OCI-LY1 (cell line): ENCODE measurements around the gene FAM149A.

Source experiments
- EZH2 ChIP-seq: fragments of 200-600 bp; sonication (generic), shearing (Covaris generic); IDR thresholded peaks from 2 replicates; pipeline ENCODE4 v1.8.0; 2017; ENCODE audit warnings: borderline replicate concordance, mixed run types, mild to moderate bottlenecking, antibody characterized with exemption, low read length, moderate library complexity, mixed read lengths
- TF ChIP-seq, protein P1 (sequence below): fragments of 200-600 bp; sonication (generic), shearing (Covaris generic); IDR thresholded peaks from 2 replicates; pipeline ENCODE4 v1.5.1; 2017; ENCODE audit warnings: mild to moderate bottlenecking, antibody characterized with exemption, low read length, moderate library complexity, mixed read lengths

DNA sequence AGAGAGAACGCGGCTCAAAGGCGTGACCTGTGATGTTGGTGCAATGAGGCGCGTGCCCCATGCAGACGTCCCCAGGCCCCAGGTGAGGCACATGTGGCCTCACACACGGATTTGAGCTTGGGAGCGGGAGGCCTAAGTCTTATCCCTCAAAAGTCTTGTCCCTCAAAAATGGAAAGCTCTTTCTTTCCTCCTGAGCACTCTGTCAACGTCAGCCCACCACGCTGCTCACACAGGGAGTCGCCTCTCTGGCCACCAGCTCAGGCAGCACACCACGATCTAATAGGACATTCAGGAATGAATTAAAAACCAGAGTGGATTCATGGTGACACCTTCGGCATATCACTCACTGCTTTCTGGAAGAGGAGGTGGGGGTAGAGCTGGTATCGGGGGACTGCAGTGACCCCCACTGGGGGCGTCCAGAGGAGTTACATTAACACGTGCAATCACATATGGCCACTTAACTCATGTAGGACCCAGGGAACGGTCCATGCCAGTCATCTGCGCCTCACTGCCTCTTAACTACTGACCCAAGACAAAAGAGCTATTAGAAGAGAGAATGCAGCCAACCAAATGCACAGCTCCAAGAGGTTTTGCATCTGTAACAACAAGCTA lies 64.9 kb downstream of the FAM149A start:
- TF ChIP-seq, protein P1, sequence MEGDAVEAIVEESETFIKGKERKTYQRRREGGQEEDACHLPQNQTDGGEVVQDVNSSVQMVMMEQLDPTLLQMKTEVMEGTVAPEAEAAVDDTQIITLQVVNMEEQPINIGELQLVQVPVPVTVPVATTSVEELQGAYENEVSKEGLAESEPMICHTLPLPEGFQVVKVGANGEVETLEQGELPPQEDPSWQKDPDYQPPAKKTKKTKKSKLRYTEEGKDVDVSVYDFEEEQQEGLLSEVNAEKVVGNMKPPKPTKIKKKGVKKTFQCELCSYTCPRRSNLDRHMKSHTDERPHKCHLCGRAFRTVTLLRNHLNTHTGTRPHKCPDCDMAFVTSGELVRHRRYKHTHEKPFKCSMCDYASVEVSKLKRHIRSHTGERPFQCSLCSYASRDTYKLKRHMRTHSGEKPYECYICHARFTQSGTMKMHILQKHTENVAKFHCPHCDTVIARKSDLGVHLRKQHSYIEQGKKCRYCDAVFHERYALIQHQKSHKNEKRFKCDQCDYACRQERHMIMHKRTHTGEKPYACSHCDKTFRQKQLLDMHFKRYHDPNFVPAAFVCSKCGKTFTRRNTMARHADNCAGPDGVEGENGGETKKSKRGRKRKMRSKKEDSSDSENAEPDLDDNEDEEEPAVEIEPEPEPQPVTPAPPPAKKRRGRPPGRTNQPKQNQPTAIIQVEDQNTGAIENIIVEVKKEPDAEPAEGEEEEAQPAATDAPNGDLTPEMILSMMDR = no peak
- TF ChIP-seq EZH2 = no peak
